Activated CD4-positive, alpha-beta T cell treated with anti-CD3 and anti-CD28 coated beads for 36 hours (primary cell): ENCODE data around the gene MTMR3. TPM values are rescaled to one million over a fixed set of nuclear protein-coding genes. Genes with fewer than 3 reads are reported as not detected.

ENCODE experiments used
- ATAC-seq: fragments of 200-7000 bp; cut with Tn5 transposase; one replicate; pipeline ENCODE4 v1.10.0; 2021; ENCODE audit warnings: mild to moderate bottlenecking, moderate library complexity
- CTCF ChIA-PET: fragments of 350-600 bp; sonication (Branson Sonifier 250); formaldehyde crosslinking; loops from one replicate; lab custom pipeline; 2021; ENCODE audit warnings: antibody characterized with exemption; lab: Charles Lee
- POLR2A ChIA-PET: fragments of 350-600 bp; sonication (Branson Sonifier 250); formaldehyde crosslinking; loops from one replicate; lab custom pipeline; 2021; ENCODE audit warnings: antibody characterized with exemption, inconsistent platforms; lab: Charles Lee
- DNase-seq: peaks from one replicate; pipeline ENCODE4 v3.0.0-alpha.2; 2020
- H3K27ac Mint-ChIP-seq: one replicate; pipeline ENCODE4 v1.8.0; 2021; ENCODE audit warnings: mixed read lengths
- H3K27me3 Mint-ChIP-seq: one replicate; pipeline ENCODE4 v1.8.0; 2021; ENCODE audit warnings: mixed read lengths
- H3K36me3 Mint-ChIP-seq: one replicate; pipeline ENCODE4 v1.8.0; 2021; ENCODE audit warnings: low read depth, mixed read lengths
- H3K4me1 Mint-ChIP-seq: one replicate; pipeline ENCODE4 v1.8.0; 2021; ENCODE audit warnings: mixed read lengths
- H3K4me3 Mint-ChIP-seq: one replicate; pipeline ENCODE4 v1.8.0; 2021; ENCODE audit warnings: mild to moderate bottlenecking, moderate library complexity, mixed read lengths
- H3K9me3 Mint-ChIP-seq: one replicate; pipeline ENCODE4 v1.8.0; 2021; ENCODE audit warnings: low read depth, mixed read lengths
- intact Hi-C, 2 experiments: fragments of 100-400 bp; cut with DNase I in 1 of 2; cut with micrococcal nuclease in 1 of 2; formaldehyde crosslinking; loops; one replicate each; pipeline versions ENCODE4 v1.14.2 to v1.15.1; 2022 to 2024; cut with DNase I, micrococcal nuclease
- total RNA-seq, 2 experiments: library from RNA; stranded (reverse); gene quantifications; one replicate each; pipeline ENCODE4 v1.2.3, GENCODE V29; 2021

The MTMR3 gene
- total RNA-seq, 2 experiments from 2014 or later, result 19.2 to 22.8 TPM

DNA sequence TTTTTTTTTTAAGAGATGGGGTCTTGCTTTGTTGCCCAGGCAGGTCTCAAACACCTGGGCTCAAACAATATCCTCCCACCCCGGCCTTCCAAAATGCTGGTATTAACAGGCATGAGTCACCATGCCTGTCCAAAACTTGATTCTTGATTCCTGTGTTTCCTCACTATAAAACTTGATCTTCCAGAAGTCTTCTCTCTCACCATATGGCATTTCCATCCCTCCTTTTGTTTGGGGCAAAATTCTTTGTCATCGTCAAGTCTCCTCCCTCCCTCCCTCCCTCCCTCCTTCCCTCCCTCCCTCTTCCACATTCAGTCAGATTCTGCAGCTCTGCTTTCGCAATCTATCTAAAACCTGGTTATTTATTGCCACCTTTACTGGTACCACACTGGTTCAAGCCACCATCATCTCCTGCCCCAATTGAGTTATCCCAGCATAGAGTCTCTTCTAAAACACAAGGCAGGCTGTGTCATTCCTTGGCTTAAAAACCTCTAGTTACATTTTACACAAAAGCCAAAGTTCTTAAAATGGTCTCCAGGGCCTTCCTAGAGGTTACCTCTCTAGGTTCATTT lies 132.3 kb downstream of the MTMR3 start:
- DNase-seq, result no peak
- no peak for ATAC-seq
- no peaks in the 10 kb centered on the region for H3K9me3 Mint-ChIP-seq
- ChIA-PET POLR2A (no interaction called here), CTCF (interaction anchor here (1.5 to 2.5 kb wide), 2 partner anchors 10 to 74 kb away, joined by 5 to 8 read pairs; no protein-coding TSS in a partner anchor)
- no peak overlapping the region for H3K4me3 Mint-ChIP-seq
- intact Hi-C loops, result no loop called here
- H3K36me3 Mint-ChIP-seq, result peaks cover 17% of the 10 kb centered on the region
- H3K4me1 Mint-ChIP-seq, result no peaks in the 10 kb centered on the region
- H3K27ac Mint-ChIP-seq, result no peak overlapping the region
- H3K27me3 Mint-ChIP-seq, result no peaks in the 10 kb centered on the region

DNA sequence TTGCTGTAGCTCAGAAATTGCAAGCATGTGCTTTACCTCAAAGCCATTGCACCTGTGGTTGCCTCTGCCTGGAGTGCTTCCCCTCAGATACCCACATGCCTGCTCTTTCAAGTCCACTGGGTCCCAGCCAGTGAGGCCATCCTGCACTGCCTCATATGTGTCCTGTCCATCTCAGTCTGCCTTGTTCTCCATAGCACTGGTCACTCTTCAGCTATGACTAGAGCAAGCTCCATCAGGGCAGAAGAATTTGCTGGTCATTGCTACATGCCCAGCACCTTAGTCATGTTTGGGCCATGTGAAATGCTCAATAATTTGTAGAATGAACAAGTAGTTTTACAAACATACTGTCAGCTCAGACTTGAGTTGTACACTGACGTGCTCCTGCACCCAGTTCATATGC lies 132.9 kb downstream of the MTMR3 start:
- intact Hi-C loops, result no loop called here

DNA sequence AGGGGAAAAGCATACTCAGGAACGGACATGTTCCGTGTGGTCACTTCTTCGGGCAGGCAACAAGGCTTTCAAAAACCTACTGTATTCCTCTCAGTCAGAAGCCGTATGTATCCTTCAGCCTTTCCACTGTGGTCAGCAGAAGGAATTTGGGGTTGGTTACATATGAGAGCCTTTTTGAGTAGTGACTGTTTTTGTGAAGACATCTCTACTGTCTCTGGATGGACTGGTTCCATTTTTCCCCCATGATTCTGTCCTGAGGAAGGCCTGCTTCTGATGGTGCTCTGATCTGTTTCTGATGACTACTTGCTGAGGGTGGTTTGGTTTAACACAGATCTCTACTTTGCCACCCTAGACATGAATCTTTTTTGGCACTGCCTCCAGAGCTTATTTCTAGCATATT lies 133.6 kb downstream of the MTMR3 start:
- Mint-ChIP-seq H3K27me3 (no peaks in the 10 kb centered on the region), H3K27ac (no peak overlapping the region), H3K4me1 (no peaks in the 10 kb centered on the region), H3K36me3 (peaks cover 19% of the 10 kb centered on the region), H3K4me3 (no peak overlapping the region), H3K9me3 (no peaks in the 10 kb centered on the region)
- intact Hi-C loops, result no loop called here
- DNase-seq, result no peak
- ChIA-PET CTCF (interaction anchor here (2.3 to 2.7 kb wide), 3 partner anchors 9 to 72 kb away, joined by 8 to 14 read pairs (median 9); no protein-coding TSS in a partner anchor), POLR2A (no interaction called here)
- no peak for ATAC-seq

More for the DNA sequence above, 132.9 kb downstream of the MTMR3 start:
- CTCF ChIA-PET, result interaction anchor here (1.5 to 2.5 kb wide), 2 partner anchors 11 to 73 kb away, joined by 5 to 8 read pairs; no protein-coding TSS in a partner anchor
- Mint-ChIP-seq H3K4me3 (no peak overlapping the region), H3K27me3 (no peaks in the 10 kb centered on the region), H3K27ac (no peak overlapping the region), H3K36me3 (peaks cover 16% of the 10 kb centered on the region), H3K4me1 (no peaks in the 10 kb centered on the region), H3K9me3 (no peaks in the 10 kb centered on the region)
- DNase-seq (no peak), ATAC-seq (no peak)
- POLR2A ChIA-PET, result no interaction called here

DNA sequence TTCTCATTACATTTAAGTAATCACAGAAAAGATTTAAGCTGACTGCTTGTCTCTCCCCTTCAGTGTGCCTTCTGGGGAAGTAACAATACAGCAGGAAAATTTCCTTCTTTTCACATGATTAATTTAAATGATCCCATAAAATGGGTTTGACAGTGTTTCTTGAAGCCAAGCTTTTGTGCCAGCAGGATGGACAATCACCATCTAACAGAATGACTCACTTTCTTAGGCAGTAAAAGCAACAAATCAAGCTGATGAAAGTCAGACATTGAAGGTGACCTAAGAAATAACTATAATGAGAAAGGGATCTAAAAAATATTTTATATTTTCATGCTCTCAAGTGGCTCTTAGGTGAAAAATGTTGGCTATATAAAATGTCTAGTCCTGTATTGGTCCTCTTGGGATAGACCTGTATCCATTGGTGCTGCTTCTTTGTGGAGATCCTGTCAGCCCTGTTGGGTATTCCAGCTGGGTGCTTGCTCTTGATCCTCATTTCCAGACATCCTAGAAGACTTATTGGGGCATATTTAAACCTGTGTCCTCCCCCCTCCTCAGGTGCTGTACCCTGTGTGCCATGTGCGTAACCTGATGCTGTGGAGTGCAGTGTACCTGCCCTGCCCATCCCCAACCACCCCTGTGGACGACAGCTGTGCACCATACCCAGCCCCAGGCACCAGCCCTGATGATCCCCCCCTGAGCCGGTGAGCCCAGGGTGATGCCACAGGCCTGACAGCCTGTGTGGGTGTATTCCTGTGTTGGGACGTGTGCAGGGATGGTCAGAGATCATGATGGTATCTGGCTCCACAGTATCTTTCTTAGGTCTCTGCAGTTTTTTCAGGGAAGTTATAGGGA lies 134.6 kb downstream of the MTMR3 start:
- Mint-ChIP-seq H3K9me3 (no peaks in the 10 kb centered on the region), H3K27me3 (no peaks in the 10 kb centered on the region), H3K4me1 (peaks cover under 1% of the 10 kb centered on the region), H3K4me3 (no peak overlapping the region), H3K27ac (no peak overlapping the region), H3K36me3 (peaks cover 22% of the 10 kb centered on the region)
- intact Hi-C loops, result no loop called here
- no peak for ATAC-seq
- ChIA-PET CTCF (interaction anchor here (0.8 to 2.7 kb wide), 5 partner anchors 10 to 71 kb away, joined by 3 to 14 read pairs (median 8); no protein-coding TSS in a partner anchor), POLR2A (no interaction called here)
- DNase-seq, result no peak

DNA sequence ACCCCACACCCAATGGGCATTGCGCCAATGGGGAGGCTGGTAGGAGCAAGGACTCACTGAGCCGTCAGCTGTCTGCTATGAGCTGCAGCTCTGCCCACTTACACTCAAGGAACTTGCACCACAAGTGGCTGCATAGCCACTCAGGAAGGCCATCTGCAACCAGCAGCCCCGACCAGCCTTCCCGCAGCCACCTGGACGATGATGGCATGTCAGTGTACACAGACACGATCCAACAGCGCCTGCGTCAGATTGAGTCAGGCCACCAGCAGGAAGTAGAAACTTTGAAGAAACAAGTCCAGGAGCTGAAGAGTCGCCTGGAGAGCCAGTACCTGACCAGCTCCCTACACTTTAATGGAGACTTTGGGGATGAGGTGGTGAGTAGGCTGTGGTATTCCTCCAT lies 137.5 kb downstream of the MTMR3 start:
- H3K27ac Mint-ChIP-seq, result no peak overlapping the region
- CTCF ChIA-PET, result interaction anchor here (0.6 to 1.2 kb wide), 2 partner anchors 62 to 430 kb away, joined by 3 read pairs; no protein-coding TSS in a partner anchor
- H3K4me1 Mint-ChIP-seq, result peaks cover 10% of the 10 kb centered on the region
- no peaks in the 10 kb centered on the region for H3K27me3 Mint-ChIP-seq
- DNase-seq, result no peak
- intact Hi-C loops, result no loop called here
- H3K4me3 Mint-ChIP-seq, result no peak overlapping the region
- H3K9me3 Mint-ChIP-seq, result no peaks in the 10 kb centered on the region
- POLR2A ChIA-PET, result no interaction called here
- peaks cover 32% of the 10 kb centered on the region for H3K36me3 Mint-ChIP-seq
- no peak for ATAC-seq

DNA sequence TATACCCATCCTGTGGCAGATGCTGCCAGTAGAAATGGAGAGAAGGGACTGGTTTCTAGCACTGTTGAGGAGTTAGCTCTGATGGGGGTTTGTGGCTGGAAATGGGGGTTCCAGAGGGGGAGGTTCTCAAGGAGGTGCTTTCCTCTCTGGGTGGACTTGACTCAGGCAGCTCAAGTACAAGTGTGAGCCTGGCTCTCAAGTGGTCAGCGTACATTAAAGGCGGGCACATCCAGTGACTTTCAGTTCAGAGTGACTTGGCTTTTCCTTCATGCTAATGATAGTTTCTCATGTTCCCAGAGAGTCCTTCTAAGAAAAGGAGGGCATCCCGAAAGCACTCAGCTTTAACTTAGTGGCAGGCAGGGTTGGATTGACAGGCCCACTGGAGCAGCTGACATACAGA lies 138.4 kb downstream of the MTMR3 start:
- peaks cover 10% of the 10 kb centered on the region for H3K4me1 Mint-ChIP-seq
- ChIA-PET POLR2A (no interaction called here), CTCF (interaction anchor here (0.6 to 1.2 kb wide), 3 partner anchors 8 to 61 kb away, joined by 3 read pairs; no protein-coding TSS in a partner anchor)
- H3K36me3 Mint-ChIP-seq, result peaks cover 34% of the 10 kb centered on the region
- DNase-seq, result no peak
- ATAC-seq, result no peak
- H3K4me3 Mint-ChIP-seq, result no peak overlapping the region
- no peak overlapping the region for H3K27ac Mint-ChIP-seq
- H3K9me3 Mint-ChIP-seq, result no peaks in the 10 kb centered on the region
- intact Hi-C loops, result no loop called here
- no peaks in the 10 kb centered on the region for H3K27me3 Mint-ChIP-seq

DNA sequence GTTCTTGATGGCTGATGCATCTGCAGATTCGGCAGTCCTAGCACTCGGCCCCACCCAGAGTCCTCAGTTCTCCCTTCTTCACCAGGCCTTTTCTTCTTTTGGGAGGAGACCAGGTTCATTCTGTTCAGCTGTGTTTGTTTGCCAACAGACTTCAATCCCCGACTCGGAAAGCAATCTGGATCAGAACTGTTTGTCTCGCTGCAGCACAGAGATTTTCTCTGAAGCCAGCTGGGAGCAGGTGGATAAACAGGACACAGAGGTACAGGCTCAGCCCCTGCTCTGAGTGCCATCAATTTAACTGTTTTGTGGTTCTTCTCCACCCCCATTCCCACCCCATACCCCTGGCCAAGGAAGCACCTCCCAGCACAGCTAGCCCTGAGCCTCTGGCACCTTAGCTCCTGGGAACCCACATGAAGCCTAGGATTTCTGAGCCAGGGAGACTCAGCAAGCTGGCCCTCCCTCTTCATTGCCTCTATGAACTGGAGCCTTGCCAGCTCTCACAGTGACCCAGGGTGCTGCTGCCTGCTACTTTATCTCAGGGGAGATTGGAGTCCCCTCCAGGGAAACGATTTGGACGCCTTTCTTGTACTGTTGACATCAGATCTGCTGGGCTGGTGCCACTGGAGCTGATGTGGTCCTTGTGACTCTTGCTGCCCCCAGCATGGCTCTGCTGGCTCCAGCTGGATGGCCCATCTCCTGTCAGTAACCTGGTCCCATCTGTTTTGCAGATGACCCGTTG lies 139.1 kb downstream of the MTMR3 start:
- H3K4me1 Mint-ChIP-seq, result peaks cover 10% of the 10 kb centered on the region
- DNase-seq (no peak), ATAC-seq (no peak)
- H3K27ac Mint-ChIP-seq, result peak overlapping the region; percentile 30
- no peak overlapping the region for H3K4me3 Mint-ChIP-seq
- intact Hi-C loops, result no loop called here
- CTCF ChIA-PET, result interaction anchor here (0.6 to 1.0 kb wide), 4 partner anchors 8 to 25 kb away, joined by 3 read pairs; no protein-coding TSS in a partner anchor
- H3K36me3 Mint-ChIP-seq, result peaks cover 33% of the 10 kb centered on the region
- no peaks in the 10 kb centered on the region for H3K27me3 Mint-ChIP-seq
- POLR2A ChIA-PET, result no interaction called here
- no peaks in the 10 kb centered on the region for H3K9me3 Mint-ChIP-seq

DNA sequence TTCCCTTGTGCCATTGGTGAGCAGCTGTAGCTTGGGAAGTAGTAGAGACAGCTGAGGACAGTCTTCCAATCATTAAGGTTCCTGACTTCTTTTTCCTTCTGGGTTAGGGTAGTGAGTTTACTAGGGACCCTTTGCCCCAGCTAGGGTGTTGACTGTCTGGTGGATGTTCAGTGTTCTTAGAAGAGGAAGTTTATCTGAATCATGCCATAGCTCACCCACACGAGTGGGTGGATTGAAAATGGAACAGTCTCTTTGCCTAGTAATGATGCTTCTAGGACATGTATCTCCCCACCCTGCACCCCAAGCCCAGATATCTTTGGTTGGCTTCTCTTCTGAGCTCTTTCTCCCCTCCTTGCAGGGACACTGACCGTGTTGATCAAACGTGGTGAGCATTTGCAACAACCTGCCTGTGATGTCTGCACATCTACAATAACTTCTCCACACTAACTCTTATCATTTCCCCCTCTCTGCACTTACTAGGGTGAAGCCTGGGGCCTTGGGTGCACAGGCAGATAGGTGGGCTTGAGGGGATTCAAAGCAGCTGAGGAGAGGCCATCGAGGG lies 140.2 kb downstream of the MTMR3 start:
- Mint-ChIP-seq H3K4me1 (peaks cover 10% of the 10 kb centered on the region), H3K27ac (peak overlapping the region; percentile 68), H3K9me3 (no peaks in the 10 kb centered on the region), H3K36me3 (peaks cover 33% of the 10 kb centered on the region), H3K27me3 (no peaks in the 10 kb centered on the region), H3K4me3 (no peak overlapping the region)
- intact Hi-C loops, result no loop called here
- ChIA-PET CTCF (interaction anchor here (0.9 to 1.6 kb wide), 6 partner anchors 18 to 369 kb away, joined by 3 read pairs; no protein-coding TSS in a partner anchor), POLR2A (no interaction called here)
- ATAC-seq (peak; percentile 80), DNase-seq (peak; percentile 38)

DNA sequence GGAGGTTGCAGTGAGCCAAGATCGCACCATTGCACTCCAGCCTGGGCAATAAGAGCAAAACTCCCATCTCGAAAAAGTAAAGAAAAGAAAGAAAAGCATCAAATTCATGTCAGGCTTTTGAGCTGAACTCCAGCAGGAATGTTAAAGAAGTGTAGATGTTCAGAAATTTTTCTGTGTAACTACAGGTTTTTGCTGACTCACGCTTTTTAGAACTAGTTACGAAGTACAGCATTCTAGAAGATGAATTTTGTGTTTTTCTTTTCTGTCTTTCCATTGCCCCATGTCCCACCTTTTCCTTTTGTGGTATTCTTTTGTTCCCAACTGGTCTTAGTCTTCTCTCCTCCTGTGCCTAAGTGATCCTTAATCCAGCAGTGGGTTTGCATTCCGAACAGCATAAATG lies 141.3 kb downstream of the MTMR3 start:
- DNase-seq (no peak), ATAC-seq (no peak)
- POLR2A ChIA-PET, result no interaction called here
- H3K36me3 Mint-ChIP-seq, result peaks cover 31% of the 10 kb centered on the region
- H3K27me3 Mint-ChIP-seq, result no peaks in the 10 kb centered on the region
- no peak overlapping the region for H3K27ac Mint-ChIP-seq
- H3K9me3 Mint-ChIP-seq, result no peaks in the 10 kb centered on the region
- CTCF ChIA-PET, result interaction anchor here (0.8 to 1.6 kb wide), 3 partner anchors 64 to 348 kb away, joined by 3 read pairs; no protein-coding TSS in a partner anchor
- H3K4me3 Mint-ChIP-seq, result no peak overlapping the region
- intact Hi-C loops, result no loop called here
- peaks cover 10% of the 10 kb centered on the region for H3K4me1 Mint-ChIP-seq

DNA sequence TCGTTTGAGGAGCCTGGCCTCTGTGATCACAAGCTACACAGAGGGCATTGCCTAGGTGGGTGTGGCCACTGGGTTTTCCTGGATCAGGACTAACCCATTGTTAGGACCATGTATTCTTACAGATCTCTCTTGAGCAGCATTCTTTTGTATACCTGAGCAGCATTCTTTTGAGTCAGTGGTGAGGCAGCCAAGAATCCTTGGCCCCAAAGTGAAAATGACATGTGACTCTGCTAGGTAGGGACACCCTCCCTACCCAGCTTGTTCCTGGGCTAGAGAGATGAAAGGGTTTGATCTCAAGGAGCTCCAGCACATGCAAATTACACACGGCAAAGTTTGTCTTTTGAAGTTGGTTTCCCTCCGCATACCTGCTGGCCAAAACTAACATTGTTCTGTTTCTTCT lies 142.2 kb downstream of the MTMR3 start:
- intact Hi-C loops, result no loop called here
- no peak for ATAC-seq
- Mint-ChIP-seq H3K4me1 (peaks cover 10% of the 10 kb centered on the region), H3K4me3 (no peak overlapping the region), H3K36me3 (peaks cover 28% of the 10 kb centered on the region), H3K27ac (peak overlapping the region; percentile 35), H3K27me3 (no peaks in the 10 kb centered on the region), H3K9me3 (no peaks in the 10 kb centered on the region)
- POLR2A ChIA-PET, result no interaction called here
- CTCF ChIA-PET, result interaction anchor here (0.7 to 1.0 kb wide), 2 partner anchors 60 to 245 kb away, joined by 4 to 5 read pairs; no protein-coding TSS in a partner anchor
- no peak for DNase-seq

DNA sequence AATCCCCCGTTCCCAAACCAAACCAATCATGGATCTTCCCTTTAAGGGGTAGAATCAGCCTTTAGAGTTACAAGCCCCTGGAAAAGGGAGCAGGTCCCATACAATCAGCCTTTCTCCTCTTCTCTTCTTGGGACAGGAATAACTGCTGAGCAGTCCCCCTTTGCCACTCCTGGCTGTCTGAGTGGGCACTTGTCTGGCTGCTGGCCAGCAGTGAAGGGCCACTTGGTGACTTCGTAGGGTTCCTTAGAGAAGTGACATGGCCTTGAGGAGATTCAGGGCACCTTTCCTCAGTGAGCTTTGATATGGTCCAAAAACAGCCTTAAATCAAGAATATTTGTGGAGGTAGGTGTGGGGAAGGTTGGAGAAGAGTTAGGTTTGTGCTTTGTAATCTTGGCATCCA lies 143.8 kb downstream of the MTMR3 start:
- DNase-seq (no peak), ATAC-seq (no peak)
- intact Hi-C loops, result no loop called here
- H3K9me3 Mint-ChIP-seq, result no peaks in the 10 kb centered on the region
- ChIA-PET CTCF (no interaction called here), POLR2A (no interaction called here)
- H3K36me3 Mint-ChIP-seq, result peaks cover 23% of the 10 kb centered on the region
- peaks cover 10% of the 10 kb centered on the region for H3K4me1 Mint-ChIP-seq
- no peak overlapping the region for H3K27ac Mint-ChIP-seq
- no peaks in the 10 kb centered on the region for H3K27me3 Mint-ChIP-seq
- H3K4me3 Mint-ChIP-seq, result no peak overlapping the region
